Measurements from ENCODE around the gene FRYL.

The FRYL gene

GRCh38 chr4:48503233-48504025 is 276.6 kb downstream of the FRYL start:
- TF ChIP-seq CTCF (IDR thresholded peaks at IDR 0.05; ENCODE audit: insufficient read depth, low read length, poor library complexity, severe bottlenecking), result no peak
- H3K36me3 ChIP-seq (ENCODE audit: control insufficient read depth, insufficient read depth, low read length), result peaks cover under 1% of the 10 kb centered on the region; the same call in 1 of the 2 replicates
- no peak for DNase-seq (ENCODE audit: extremely low read depth, insufficient read length)
- H3K4me3 ChIP-seq (replicated peaks; ENCODE audit: low read depth, low read length), result no peak overlapping the region
- H3K27me3 ChIP-seq (replicated peaks; ENCODE audit: control insufficient read depth, insufficient read depth, low read length), result no peaks in the 10 kb centered on the region

GRCh38 chr4:48499551-48500066 is 280.5 kb downstream of the FRYL start:
- Histone ChIP-seq H3K36me3 (ENCODE audit: control insufficient read depth, insufficient read depth, low read length) (peaks cover 1% of the 10 kb centered on the region), H3K27me3 (replicated peaks; ENCODE audit: control insufficient read depth, insufficient read depth, low read length) (no peaks in the 10 kb centered on the region), H3K4me3 (replicated peaks; ENCODE audit: low read depth, low read length) (no peak overlapping the region)
- no peak for TF ChIP-seq CTCF (IDR thresholded peaks at IDR 0.05; ENCODE audit: insufficient read depth, low read length, poor library complexity, severe bottlenecking)
- DNase-seq (ENCODE audit: extremely low read depth, insufficient read length), result peak; percentile 55

- no peak for TF ChIP-seq CTCF (IDR thresholded peaks at IDR 0.05; ENCODE audit: insufficient read depth, low read length, poor library complexity, severe bottlenecking)
- DNase-seq (ENCODE audit: extremely low read depth, insufficient read length), result no peak
Measured at GRCh38 chr4:48498895-48499294, 281.2 kb downstream of the FRYL start.

GRCh38 chr4:48495941-48496340 is 284.1 kb downstream of the FRYL start:
- Histone ChIP-seq H3K27me3 (replicated peaks; ENCODE audit: control insufficient read depth, insufficient read depth, low read length) (no peaks in the 10 kb centered on the region), H3K36me3 (ENCODE audit: control insufficient read depth, insufficient read depth, low read length) (peaks cover 1% of the 10 kb centered on the region; the same call in 1 of the 2 replicates), H3K4me3 (replicated peaks; ENCODE audit: low read depth, low read length) (no peak overlapping the region)
- no peak for DNase-seq (ENCODE audit: extremely low read depth, insufficient read length)
- no peak for TF ChIP-seq CTCF (IDR thresholded peaks at IDR 0.05; ENCODE audit: insufficient read depth, low read length, poor library complexity, severe bottlenecking)

More at GRCh38 chr4:48498895-48499294, 281.2 kb downstream of the FRYL start:
- Histone ChIP-seq H3K36me3 (ENCODE audit: control insufficient read depth, insufficient read depth, low read length) (peaks cover 1% of the 10 kb centered on the region), H3K4me3 (replicated peaks; ENCODE audit: low read depth, low read length) (no peak overlapping the region), H3K27me3 (replicated peaks; ENCODE audit: control insufficient read depth, insufficient read depth, low read length) (no peaks in the 10 kb centered on the region)

GRCh38 chr4:48493452-48494100 is 286.5 kb downstream of the FRYL start:
- Histone ChIP-seq H3K27me3 (replicated peaks; ENCODE audit: control insufficient read depth, insufficient read depth, low read length) (no peaks in the 10 kb centered on the region; the same call in 1 of the 2 replicates), H3K4me3 (replicated peaks; ENCODE audit: low read depth, low read length) (no peak overlapping the region), H3K36me3 (ENCODE audit: control insufficient read depth, insufficient read depth, low read length) (peaks cover 1% of the 10 kb centered on the region; the same call in 1 of the 2 replicates)
- no peak for DNase-seq (ENCODE audit: extremely low read depth, insufficient read length)
- TF ChIP-seq CTCF (IDR thresholded peaks at IDR 0.05; ENCODE audit: insufficient read depth, low read length, poor library complexity, severe bottlenecking), result no peak

Measured in GM06990 (cell line).